OCI-LY1 (cell line): ENCODE data around the gene KRTAP10-6.

Experiments used
- H2AFZ ChIP-seq: fragments of 200-600 bp; sonication (generic), shearing (Covaris generic); 2 replicates; pipeline ENCODE4 v1.6.0; 2014; ENCODE audit warnings: antibody characterized with exemption, mild to moderate bottlenecking, low read length
- H3F3A ChIP-seq: fragments of 200-600 bp; sonication (generic), shearing (Covaris generic); 2 replicates; pipeline ENCODE4 v1.6.0; 2014; ENCODE audit warnings: mild to moderate bottlenecking, antibody characterized with exemption, low read length, moderate library complexity; ENCODE audit not compliant: insufficient read depth
- H3K27ac ChIP-seq: fragments of 200-600 bp; sonication (generic); 2 replicates; pipeline ENCODE4 v1.5.1; 2014; ENCODE audit warnings: low read length, mixed run types, mild to moderate bottlenecking, low read depth; ENCODE audit not compliant: poor library complexity, severe bottlenecking
- H3K27me3 ChIP-seq: fragments of 200-600 bp; sonication (generic); 2 replicates; pipeline ENCODE4 v1.6.0; 2014; ENCODE audit warnings: antibody characterized with exemption, mild to moderate bottlenecking, low read length, moderate library complexity; ENCODE audit not compliant: insufficient read depth
- H3K36me3 ChIP-seq: fragments of 200-600 bp; sonication (generic); 2 replicates; pipeline ENCODE4 v1.6.1; 2014; ENCODE audit warnings: mild to moderate bottlenecking, antibody characterized with exemption, low read length, moderate library complexity, mixed read lengths; ENCODE audit not compliant: insufficient read depth
- H3K4me1 ChIP-seq: fragments of 200-600 bp; sonication (generic); 2 replicates; pipeline ENCODE4 v1.5.1; 2014; ENCODE audit warnings: mild to moderate bottlenecking, low read length, moderate library complexity; ENCODE audit not compliant: insufficient read depth, severe bottlenecking
- H3K4me2 ChIP-seq: fragments of 200-600 bp; sonication (generic), shearing (Covaris generic); 2 replicates; pipeline ENCODE4 v1.6.1; 2014; ENCODE audit warnings: low read length
- H3K4me3 ChIP-seq: fragments of 200-600 bp; sonication (generic); 2 replicates; pipeline ENCODE4 v1.5.1; 2014; ENCODE audit warnings: low read length, low read depth, mild to moderate bottlenecking, mixed read lengths; ENCODE audit not compliant: poor library complexity, severe bottlenecking
- H3K79me2 ChIP-seq: fragments of 200-600 bp; shearing (Covaris generic); 2 replicates; pipeline ENCODE4 v1.6.1; 2016; ENCODE audit warnings: mixed run types, low read length, mixed read lengths; ENCODE audit not compliant: insufficient read depth
- H3K9ac ChIP-seq: fragments of 200-600 bp; sonication (generic), shearing (Covaris generic); 2 replicates; pipeline ENCODE4 v1.6.1; 2014; ENCODE audit warnings: mild to moderate bottlenecking, low read length, mixed read lengths
- H3K9me2 ChIP-seq: fragments of 200-600 bp; sonication (generic), shearing (Covaris generic); 2 replicates; pipeline ENCODE4 v1.6.1; 2014; ENCODE audit warnings: low read depth, mild to moderate bottlenecking, low read length, mixed read lengths
- H3K9me3 ChIP-seq: fragments of 200-600 bp; shearing (Covaris generic); 2 replicates; pipeline ENCODE4 v1.6.1; 2014; ENCODE audit warnings: low read length, mixed read lengths
- H4K20me1 ChIP-seq: fragments of 200-600 bp; sonication (generic), shearing (Covaris generic); 2 replicates; pipeline ENCODE4 v1.6.0; 2016; ENCODE audit warnings: mild to moderate bottlenecking, low read length; ENCODE audit not compliant: insufficient read depth
- CTCF ChIP-seq: fragments of 200-600 bp; sonication (generic), shearing (Covaris generic); IDR thresholded peaks from 2 replicates; pipeline ENCODE4 v1.5.1; 2017; ENCODE audit warnings: mild to moderate bottlenecking, antibody characterized with exemption, low read length, moderate library complexity, mixed read lengths
- EZH2 ChIP-seq: fragments of 200-600 bp; sonication (generic), shearing (Covaris generic); IDR thresholded peaks from 2 replicates; pipeline ENCODE4 v1.8.0; 2017; ENCODE audit warnings: borderline replicate concordance, mixed run types, mild to moderate bottlenecking, antibody characterized with exemption, low read length, moderate library complexity, mixed read lengths

Gene KRTAP10-6

GRCh38 chr21:44599264-44600029 is 7.1 kb upstream of the KRTAP10-6 start:
- Histone ChIP-seq H3F3A (no peaks in the 10 kb centered on the region), H3K9ac (no peak overlapping the region), H4K20me1 (no peaks in the 10 kb centered on the region), H3K27me3 (no peaks in the 10 kb centered on the region), H3K4me2 (no peak overlapping the region), H3K4me1 (no peaks in the 10 kb centered on the region), H3K36me3 (no peaks in the 10 kb centered on the region), H3K9me3 (no peaks in the 10 kb centered on the region), H3K9me2 (no peaks in the 10 kb centered on the region), H3K4me3 (no peak overlapping the region), H3K27ac (no peak overlapping the region), H2AFZ (no peak overlapping the region), H3K79me2 (no peaks in the 10 kb centered on the region)
- no peak for TF ChIP-seq CTCF
- no peak for TF ChIP-seq EZH2

- Histone ChIP-seq H4K20me1 (no peaks in the 10 kb centered on the region), H3K4me1 (no peaks in the 10 kb centered on the region), H2AFZ (no peak overlapping the region), H3K9me2 (no peaks in the 10 kb centered on the region), H3K27me3 (no peaks in the 10 kb centered on the region), H3F3A (no peaks in the 10 kb centered on the region), H3K27ac (no peak overlapping the region), H3K79me2 (no peaks in the 10 kb centered on the region), H3K9ac (no peak overlapping the region), H3K4me3 (no peak overlapping the region), H3K9me3 (no peaks in the 10 kb centered on the region), H3K36me3 (no peaks in the 10 kb centered on the region), H3K4me2 (no peak overlapping the region)
- no peak for TF ChIP-seq CTCF
Measured at GRCh38 chr21:44598061-44598460, 5.8 kb upstream of the KRTAP10-6 start.

GRCh38 chr21:44596068-44596725 is 3.9 kb upstream of the KRTAP10-6 start:
- Histone ChIP-seq H3K36me3 (no peaks in the 10 kb centered on the region), H2AFZ (no peak overlapping the region), H3K27ac (no peak overlapping the region), H3K4me3 (no peak overlapping the region), H3K4me2 (no peak overlapping the region), H3F3A (no peaks in the 10 kb centered on the region), H3K27me3 (no peaks in the 10 kb centered on the region), H3K9me2 (no peaks in the 10 kb centered on the region), H4K20me1 (no peaks in the 10 kb centered on the region), H3K9ac (no peak overlapping the region), H3K9me3 (no peaks in the 10 kb centered on the region), H3K79me2 (no peaks in the 10 kb centered on the region), H3K4me1 (no peaks in the 10 kb centered on the region)
- TF ChIP-seq EZH2 (no peak), CTCF (no peak)
